DMS114 treated with DMSO at 0.1 percent for 48 hours (cell line): ENCODE measurements around the gene SMAD3.

ENCODE experiments used
- DNase-seq: peaks from one replicate; lab custom pipeline; 2025; ENCODE audit not compliant: unreplicated experiment; lab: John Stamatoyannopoulos, UW

SMAD3 gene

DNA sequence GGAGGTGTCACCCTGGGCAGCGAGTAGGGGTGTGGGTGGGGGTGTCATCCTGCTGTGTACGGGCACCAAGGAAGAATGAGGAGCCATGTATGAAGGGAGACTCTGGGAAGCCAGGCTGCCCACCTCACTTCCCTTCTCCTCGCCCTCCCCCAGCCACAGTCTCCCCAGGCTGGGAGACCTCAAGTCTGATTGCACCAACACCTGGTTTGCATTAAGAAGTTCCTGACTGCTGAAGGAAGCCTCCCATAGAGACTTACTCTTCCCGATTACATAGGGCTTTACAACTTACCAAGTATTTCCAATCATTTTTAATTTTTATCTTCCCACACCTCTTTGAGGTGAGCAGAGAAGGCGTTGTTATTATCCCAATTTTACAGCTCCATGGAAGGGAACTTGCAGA is 29.5 kb upstream of the SMAD3 start:
- DNase-seq = no peak

DNA sequence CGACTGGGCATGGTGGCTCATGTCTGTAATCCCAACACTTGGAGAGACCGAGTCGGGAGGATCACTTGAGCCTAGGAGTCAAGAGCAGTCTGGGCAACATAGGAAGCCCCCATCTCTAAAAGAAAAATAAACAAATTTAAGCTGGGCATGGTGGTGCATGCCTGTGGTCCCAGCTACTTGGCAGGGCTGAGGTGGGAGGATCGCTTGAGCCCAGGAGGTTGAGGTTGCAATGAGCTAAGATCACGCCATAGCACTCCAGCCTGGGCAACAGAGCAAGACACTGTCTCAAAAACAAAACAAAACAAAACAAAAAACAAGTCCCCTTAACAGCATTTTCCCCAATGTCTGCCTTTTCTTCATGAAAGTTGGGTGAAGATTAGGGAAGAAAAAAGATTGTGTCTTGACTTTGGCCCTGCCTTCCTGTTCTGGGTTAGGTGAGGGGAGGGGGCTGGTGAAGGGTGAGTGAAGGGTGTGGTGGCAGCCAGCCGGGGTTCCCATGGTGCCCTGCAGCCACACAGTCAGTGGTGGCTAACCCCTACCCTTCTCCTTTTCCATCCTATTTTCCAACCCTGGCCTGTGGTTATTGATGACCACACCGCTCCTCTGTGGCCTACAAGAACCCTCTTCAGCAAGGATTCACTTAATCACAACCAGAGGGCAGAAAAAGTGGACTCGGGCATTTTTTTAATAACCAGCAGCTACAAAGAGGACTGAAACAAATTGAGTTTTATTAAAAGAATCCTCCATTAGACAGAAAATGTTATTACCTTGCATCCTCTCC is 28.4 kb upstream of the SMAD3 start:
- no peak for DNase-seq

DNA sequence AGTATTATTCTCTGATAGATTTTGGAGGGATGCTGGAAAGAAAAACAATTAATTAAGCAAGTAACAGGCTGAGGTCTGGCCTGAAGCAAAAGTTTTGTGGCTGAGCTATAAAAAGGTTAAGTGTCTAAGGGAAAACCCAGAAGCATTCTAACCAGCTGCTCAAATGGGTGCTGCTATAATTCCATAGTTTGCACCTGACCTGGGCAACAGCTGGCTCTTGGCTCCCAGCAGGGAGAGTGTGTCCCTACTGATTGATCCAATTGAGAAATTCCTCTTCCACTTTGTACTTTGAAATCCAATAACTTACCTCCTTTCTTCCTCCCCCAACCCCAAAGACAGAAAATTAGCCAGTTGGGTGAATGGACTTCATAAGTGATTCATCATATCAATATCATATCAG is 27.7 kb upstream of the SMAD3 start:
- DNase-seq = no peak

DNA sequence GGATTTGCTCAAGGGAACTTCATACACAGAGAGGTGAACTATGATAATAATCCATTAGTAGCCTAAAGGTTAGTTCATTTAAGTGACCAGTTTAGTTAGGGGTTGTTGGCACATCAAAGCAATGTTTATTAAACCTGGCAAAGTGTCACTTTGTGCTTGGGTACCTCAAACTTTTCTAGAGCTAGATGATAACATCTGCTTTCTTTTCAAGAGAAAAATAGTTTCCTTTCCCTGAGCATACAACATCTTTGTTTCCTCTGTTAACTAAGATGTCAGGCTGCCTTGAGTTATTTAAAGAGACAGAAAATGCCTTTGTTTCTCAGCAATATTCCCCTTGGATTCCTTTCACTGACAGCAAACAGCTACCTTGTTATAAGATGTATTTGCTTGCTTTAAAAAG is 26.7 kb upstream of the SMAD3 start:
- no peak for DNase-seq

DNA sequence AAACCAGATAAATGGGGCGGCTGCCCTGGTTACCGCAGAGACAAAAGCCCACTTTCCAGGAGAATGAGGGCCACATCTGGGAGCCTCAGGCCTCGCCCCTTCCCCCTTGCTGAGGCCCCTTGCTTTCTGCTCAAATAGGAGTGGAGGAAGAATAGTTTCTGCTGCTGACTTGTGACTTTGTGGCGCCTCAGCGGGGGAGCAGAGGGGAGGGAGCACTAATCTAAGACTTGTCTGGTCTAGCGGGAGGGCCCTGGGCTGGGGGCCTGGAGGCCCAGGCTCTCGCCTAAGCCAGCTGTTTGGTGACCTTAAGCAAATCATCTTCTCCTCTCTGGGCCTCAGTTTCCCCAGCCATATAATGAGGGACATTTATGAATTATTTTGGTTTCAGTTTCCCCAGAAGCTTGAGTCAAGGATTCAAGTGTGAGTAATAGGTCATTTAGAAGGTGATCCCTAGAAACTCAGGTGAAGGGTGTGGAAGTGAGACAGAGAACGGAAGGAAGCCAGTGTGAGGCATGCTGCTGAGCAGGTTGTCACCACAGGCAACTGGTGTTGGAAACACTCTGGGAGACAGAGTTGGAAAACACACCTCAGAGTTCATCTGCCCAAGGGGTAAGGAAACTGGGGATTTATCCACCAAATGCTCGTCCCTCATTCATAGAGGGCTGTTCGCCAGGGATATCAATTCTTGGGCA is 25.9 kb upstream of the SMAD3 start:
- DNase-seq = no peak

DNA sequence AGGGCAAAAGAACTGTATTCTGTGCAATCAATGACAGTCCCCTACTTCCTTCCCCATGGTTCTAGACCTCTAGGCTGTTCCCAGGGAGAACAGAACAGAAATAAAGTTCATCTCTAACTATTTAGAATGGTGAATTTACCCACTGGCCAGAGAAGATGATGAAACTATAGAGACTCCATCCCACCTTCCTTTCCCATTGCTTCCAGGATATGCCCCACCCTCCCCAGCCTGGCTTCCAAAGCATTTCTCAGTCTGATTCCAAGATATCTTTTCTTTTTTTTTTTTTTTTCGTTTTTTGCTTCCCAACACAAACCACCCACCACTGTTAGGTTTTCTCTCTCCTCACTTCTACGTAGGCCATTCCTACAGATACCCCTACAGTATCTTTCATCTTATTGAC is 25.1 kb upstream of the SMAD3 start:
- DNase-seq = no peak

DNA sequence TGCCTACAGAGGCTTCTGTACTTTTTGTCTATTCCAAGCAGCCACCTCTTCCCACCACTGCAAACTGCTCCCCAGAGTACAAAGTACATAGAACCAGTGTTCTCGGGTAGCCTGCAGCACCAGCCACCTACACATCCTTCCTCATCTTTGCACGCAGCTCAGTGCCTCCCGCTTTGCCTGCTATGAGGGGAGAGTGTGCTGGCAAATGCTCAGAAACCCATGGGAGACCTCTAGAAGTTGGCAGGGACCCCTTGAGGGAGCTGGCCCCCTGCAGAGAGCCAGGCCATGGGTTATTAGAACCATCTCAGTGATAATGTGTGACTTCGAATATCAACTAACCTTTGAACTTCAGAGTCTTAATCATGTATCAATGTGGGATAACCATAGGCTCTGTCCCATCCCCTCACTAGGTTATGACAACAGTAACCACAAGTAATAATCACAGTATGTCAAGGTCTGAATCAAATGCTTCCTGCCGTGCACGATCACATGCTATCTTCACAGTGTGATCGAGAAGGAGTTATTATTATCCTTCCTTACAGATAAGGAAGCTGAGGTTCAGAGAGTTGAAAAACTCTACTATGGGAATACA is 22.8 kb upstream of the SMAD3 start:
- DNase-seq = no peak

DNA sequence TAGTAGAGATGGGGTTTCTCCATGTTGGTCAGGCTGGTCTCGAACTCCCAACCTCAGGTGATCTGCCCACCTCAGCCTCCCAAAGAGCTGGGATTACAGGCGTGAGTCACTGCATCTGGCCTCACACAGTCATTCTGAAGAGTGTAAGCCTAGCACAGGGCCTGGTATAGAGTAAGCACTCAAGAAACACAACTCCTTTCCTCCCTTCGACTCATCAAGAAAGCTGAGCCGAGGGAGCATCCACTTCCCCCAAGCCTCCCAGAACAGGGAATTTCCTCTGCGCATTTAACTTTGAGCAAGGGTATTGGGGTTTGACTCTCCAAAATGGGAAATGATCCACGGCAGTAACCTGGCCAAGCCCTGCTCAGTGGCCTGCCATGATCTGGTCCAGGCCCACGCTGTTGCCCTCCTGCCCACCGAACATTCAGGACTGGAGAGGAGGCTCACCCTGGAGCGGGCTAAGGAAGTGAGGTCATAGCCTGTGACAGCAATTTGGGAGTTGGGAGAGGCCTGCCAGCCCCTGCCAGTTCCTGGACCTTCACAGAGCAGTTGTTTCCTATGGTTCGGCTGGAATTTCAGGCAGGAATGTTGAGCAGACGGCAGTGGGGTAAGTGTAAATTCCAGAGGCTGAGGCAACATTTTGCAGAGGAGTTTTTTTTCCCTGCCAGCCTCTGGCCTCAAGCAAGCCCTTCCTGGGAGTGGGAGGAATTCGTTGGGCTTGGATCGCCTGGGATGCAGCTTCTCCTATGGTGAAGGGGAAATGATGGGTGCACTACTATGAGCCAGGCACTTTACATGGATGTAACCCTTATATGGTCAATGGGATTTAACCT is 21.2 kb upstream of the SMAD3 start:
- DNase-seq = no peak

DNA sequence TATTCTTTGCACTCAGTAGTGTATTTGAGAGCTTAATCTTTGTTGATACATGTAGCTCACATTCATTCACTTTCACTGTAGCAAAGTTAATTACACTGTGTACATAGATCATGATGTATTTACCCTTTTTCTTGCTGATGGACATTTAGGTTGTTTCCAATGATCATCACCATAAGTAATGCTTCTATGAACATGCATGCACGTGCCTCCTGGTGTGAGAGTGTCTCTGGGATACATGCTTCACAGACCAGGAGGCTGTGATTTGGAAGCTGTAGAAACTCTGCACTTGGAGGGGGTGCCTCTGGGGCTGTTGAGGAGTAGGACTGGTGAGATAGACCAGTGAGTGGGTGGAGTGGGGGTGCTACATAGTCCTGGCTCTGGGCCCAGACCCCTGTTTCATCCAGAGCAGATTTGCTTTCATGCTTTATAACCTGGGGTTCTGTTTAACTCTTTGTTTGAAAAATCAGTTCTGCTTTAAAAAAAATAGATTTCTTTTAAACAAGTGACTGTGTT is 18.2 kb upstream of the SMAD3 start:
- DNase-seq = no peak

DNA sequence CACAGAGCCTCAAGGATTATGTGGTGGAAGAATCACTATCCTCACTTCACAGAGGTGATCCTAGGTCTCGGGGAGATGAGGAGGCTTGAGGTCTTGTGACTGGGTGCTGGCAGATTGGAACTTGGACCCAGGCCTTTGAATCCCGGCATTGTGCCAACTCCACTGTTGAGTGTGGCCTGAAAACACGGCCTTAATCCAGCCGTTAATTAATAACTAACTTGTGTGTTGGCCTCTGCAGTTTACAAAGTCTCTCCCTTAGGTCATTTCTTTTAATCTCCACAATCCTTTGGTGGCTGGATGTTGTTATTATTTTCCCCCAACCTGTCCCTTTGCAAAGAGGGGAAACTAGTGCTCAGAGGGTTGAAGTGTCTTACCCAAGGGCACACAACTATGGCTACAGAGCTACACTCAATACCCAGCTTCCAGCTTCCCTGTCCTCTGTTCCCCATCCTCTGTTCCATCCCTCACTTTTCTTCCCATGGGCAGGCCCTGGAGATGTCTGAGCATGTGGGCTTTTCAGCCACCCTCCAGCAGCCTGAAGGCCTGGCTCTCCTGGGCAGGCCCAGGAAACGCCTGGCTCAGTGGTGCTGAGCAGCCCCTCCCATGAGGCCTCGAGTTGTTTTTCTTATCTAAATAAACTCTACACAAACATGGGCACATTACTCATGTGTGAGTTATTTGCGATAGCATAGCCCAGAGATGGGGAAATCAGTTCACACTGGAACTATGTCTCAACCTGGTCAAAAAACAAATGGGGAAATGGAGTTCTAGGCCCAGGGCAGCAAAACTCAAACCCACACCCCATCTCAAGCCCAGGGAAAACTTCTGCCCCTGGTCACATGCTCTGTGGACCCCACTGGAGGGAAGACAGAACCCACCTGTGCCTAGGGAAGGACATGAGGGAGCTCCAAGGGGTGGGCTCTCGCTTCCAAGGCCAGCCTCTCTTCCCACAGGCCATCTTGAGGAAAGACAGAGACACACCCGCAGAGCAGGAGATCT is 16.8 kb upstream of the SMAD3 start:
- DNase-seq = no peak

DNA sequence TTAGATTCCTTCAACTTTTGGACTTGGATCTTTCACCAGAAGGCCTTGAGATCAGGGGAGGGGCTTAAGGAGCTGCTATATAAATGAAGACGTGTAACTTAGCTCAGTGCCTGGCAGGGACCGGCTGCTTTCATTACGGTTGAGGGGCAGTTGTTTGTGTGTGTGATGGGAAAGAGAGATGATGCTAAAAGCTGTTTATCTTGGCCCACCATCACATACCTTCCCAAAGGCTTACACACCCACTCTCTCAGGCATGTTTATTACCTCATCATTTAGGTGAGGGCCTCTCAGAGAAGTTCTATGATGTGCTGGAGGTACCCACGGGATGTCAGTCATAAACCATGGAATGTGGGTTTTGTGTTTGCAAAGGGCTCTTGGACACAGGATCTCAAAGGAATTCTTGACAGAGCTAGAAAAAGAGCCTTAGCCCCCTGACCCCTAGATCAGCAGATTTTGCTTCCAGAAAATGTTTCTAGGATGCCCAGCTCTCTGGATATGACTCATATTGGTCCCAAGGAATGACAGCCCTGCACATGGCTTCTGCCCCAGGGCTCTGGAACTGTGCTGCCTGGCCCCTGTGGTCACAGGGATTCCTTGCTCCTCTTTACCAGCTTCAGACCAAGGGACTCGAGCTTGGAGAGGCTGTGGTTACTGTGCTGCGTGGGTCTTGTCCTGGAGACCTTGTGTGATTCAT is 15.9 kb upstream of the SMAD3 start:
- no peak for DNase-seq

DNA sequence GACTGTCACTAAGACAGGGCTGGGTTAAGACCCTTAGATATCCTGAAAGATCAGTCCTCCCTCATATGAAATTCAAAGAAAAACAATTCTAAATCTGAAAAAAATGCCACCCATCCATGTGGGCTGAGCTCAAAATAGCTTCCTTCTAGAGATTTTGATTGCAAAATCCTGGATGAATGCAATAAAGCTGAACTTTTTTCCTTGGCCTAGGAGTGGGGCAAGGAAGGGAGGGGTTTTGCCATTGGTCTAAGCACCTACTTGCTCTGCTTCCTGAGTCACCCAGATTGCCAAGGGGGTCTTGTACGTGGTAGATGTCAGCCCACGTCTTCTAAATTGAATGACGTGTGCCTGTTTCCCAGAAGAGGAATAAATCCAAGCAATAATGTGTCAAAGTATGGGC is 15.3 kb upstream of the SMAD3 start:
- no peak for DNase-seq

DNA sequence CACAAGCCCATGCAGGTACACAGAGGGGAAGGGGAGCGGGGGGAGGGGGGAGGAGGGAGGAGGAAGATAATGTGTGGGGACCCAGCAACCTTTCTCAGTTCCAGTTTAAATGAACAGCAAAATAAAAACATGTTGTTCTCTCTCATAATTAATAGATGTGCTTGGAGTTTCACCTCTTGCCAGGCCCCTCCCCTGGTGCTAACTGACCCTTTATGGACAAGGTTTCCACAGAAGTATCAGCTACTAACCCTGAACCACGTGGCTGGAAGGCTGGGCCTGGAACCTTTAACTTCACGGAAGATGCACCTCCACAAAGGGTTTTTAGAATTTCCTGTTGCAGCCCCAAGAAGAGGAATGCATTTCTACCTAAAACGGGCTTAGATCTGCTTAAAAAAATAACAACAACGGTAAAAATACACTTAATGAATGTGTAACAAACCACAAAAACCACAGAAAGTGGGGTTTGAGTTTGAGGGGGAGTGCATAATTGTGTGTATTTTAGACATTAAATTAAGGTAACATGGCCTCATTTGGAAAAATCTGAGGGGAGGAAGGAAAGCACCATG is 14.8 kb upstream of the SMAD3 start:
- DNase-seq = no peak

DNA sequence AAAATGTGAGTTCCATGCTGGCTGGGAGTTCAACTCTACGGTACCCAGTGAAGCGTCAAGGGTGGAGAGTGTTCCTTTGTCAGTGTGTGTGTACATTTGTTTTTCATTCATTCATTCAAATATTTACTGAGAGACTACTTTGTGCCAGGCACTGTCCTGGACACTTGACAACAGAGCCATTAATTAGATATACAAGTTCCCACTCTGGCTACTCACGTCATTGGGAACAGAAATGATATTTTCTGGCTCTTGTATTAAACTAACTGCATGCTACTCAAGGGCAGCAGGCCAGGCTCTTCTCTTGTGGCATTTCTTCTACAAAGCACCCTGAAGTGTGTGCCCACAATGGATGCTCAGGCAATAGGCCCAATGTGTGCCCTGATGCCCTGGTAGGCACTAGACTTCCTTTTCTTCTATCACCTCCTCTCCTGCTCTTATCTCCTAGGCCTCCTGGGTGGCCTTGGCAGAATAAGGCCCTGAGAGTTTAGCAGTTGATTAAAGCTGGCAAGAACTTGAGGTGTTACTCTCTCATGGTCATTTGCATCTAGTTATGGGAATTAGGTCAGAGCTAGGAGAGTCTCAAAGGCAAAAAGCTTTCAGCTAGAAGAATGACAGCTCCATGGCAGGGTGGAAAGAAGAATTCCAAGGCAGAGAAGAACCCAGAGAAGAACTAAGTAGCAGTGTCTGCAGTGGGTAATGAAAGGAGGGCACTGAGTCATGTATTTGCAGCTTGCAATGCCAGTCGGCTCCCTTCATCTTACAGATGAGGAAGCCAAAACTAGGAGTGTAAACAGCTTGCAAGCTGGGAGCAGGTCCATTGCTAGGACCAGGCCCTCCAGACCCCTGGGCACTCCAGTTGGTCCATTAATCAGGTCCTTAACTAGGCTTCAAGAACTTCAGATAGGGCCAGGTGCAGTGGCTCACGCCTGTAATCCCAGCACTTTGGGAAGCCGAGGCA is 14.0 kb upstream of the SMAD3 start:
- no peak for DNase-seq

DNA sequence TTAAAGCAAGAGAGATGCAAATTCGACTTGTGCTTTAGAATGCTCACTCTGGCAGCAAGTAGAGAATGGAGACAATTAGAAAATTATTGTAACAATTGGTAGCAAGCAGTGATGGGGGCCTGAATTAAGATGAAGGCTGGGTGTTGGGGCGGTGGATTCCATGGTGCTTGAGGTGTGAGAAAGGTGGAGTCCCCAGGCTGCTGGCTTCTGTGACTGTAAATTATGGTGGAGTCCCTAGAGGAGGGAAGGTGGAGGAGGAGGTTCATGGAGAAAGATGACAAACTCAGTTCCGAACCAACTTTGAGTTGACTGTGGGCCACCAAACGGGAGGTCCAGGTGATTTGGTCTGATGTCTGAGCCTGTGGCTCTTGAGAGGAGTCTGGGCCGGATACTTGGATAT is 10.7 kb upstream of the SMAD3 start:
- DNase-seq = no peak

DNA sequence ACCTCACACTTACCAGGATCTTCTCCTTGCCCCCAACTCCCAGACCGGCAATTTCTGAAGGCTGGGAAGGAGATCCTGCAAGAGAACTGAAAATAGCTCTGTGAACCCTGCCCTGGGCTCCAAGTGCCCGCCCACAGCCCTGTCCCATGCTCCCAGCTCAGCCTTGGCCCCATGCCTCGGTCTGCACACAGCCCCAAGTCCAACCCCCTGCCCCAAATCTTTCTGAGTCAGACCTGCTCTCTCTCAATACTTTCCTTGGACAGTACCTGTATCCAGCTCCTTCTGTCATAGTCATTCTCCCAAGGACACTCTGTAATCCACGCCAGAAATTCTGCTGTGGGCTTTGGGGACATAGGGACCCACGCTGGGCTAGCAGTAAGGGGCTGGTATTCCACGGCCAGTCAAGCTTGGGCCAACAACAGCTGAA is 6.3 kb upstream of the SMAD3 start:
- no peak for DNase-seq

DNA sequence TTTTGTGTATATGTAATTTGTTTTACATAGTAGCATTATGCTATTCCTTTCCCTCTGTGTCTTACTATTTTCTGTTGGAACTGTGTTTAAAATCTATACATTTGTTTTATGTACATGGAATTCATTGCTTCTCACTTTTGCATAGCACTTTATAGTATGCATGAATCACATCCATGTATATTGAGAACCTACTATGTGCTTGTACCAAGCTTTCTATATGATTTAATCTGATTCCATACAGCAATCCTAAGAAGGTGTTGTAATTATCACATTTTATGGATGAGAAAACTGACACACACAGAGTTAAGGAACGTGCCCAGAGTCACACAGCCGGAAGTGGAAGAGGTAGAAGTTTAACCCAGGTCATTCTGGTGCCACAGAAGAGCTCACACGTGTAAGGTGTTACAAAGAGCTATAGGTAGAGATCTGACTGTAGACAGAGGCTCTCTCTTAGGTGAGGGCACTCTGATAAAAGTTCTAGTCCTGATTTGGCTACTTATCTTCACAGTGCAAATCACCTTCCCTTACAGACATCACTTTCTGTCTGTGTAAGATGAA is 3.5 kb upstream of the SMAD3 start:
- no peak for DNase-seq
